C4-2B (cell line): Measurements from ENCODE around the gene TNMD.

ENCODE experiments used
- H3K27ac ChIP-seq: fragments of 450-650 bp; 2 replicates; pipeline ENCODE4 v1.5.1; 2017
- ZFX ChIP-seq: fragments of 450-650 bp; IDR thresholded peaks from 2 replicates; pipeline ENCODE4 v1.6.1; 2017
- TF ChIP-seq, protein P1 (sequence below): fragments of 450-650 bp; conservative IDR thresholded peaks from 2 replicates; pipeline ENCODE4 v1.5.1; 2017; ENCODE audit warnings: mild to moderate bottlenecking

The TNMD gene

DNA sequence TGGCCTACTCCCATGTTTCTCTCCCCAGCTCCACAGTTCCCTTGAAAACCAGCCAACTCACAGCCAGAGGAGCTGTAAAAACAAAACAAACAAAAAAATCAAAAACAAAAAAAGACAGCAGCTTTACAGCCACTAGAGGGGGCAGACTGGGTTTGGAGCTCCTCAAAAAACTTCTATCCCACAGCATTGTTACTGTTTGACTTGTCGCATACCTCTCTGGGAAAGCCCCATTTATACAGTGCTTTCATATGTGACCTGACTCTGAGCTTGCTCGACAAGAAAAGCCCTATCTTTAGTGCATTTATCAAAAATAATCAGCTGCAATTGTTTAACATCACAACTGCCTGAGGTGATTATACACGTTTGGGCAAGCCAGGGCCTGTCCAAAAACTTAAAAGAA lies 30.3 kb downstream of the TNMD start:
- no peak overlapping the region for H3K27ac ChIP-seq
- TF ChIP-seq, protein P1, sequence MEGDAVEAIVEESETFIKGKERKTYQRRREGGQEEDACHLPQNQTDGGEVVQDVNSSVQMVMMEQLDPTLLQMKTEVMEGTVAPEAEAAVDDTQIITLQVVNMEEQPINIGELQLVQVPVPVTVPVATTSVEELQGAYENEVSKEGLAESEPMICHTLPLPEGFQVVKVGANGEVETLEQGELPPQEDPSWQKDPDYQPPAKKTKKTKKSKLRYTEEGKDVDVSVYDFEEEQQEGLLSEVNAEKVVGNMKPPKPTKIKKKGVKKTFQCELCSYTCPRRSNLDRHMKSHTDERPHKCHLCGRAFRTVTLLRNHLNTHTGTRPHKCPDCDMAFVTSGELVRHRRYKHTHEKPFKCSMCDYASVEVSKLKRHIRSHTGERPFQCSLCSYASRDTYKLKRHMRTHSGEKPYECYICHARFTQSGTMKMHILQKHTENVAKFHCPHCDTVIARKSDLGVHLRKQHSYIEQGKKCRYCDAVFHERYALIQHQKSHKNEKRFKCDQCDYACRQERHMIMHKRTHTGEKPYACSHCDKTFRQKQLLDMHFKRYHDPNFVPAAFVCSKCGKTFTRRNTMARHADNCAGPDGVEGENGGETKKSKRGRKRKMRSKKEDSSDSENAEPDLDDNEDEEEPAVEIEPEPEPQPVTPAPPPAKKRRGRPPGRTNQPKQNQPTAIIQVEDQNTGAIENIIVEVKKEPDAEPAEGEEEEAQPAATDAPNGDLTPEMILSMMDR: peak; percentile 72
- TF ChIP-seq ZFX: no peak

DNA sequence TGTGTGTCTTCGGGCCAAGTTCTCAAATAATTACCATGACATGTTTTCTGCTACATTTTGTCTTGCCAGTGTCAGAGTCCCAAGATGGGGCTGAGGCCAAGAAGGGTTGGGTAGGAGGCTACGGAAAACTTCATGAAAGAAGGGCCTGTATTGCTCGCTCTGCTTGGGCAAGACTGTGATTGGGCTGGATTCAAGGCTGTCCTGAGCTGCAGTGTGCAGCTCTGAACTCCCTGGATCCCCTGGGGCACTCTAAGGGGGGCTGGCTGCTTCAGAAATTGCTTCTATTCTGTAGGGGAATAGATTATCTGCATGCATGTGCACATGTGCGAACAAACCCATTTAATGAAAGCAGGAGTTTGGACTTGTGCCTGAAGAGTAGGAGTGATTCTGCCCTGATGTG lies 38.3 kb downstream of the TNMD start:
- TF ChIP-seq, protein P1: no peak
- TF ChIP-seq ZFX: no peak
- no peak overlapping the region for H3K27ac ChIP-seq

DNA sequence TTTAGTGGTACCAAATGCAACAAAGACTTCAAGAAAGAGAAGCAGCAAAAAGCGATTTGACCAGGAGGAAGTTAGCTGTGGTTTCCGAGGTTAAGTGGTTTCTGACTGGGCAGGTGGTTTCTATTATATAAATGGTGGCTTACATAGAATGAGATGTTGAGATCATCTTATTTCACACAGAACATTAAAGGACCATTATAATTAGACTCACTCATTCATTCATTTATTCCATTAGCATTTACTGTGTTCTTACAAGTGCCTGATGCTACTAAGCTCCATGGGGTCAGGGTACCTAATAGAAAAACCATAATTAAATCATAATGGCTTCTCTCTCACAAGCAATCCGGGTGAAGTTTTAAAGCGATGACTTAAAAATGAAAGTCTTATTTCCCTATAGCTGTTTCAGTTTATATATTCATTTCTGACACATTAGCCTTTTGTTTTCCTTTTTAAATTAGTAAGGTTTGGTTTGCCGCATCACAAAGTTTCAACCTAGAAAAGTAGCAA lies 41.3 kb downstream of the TNMD start:
- TF ChIP-seq, protein P1: no peak
- no peak overlapping the region for H3K27ac ChIP-seq

DNA sequence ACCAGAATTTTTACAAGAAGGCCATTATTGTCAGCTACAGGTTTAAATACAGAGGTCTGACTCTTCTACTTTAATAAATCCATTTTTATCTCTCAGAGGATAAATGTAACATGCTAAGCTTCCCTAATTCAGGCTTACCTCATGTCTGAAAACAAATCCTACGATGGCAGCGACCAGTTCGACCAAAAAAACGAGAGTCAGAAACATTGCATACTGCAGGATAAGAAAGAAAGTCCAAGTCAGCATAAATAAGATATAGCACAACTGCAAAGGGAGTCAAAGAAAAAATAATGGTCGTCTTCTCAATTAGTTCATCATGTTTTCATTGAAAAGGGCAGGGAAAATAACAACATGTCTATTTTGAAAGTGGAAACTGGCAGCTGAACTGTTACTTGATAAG lies 50.3 kb downstream of the TNMD start:
- H3K27ac ChIP-seq: no peak overlapping the region
- no peak for TF ChIP-seq ZFX
- TF ChIP-seq, protein P1: no peak

DNA sequence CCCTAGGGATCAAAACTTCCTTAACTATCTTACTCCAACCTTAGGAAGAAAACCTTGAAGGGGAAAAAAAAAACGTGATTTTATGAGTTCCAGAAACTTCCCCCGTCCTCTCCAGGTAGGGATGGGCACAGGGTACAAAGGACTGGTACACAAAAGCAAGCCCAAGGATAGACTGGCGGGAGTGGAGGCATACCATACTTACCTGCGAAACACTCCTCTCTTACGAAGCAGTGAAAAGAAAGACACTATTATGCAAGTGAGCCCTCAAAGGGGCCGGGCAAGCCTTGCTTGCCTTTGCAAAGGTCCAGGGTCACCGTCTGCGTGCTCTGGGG lies 51.2 kb downstream of the TNMD start:
- peak overlapping the region; percentile 55 for H3K27ac ChIP-seq
- TF ChIP-seq, protein P1: no peak

DNA sequence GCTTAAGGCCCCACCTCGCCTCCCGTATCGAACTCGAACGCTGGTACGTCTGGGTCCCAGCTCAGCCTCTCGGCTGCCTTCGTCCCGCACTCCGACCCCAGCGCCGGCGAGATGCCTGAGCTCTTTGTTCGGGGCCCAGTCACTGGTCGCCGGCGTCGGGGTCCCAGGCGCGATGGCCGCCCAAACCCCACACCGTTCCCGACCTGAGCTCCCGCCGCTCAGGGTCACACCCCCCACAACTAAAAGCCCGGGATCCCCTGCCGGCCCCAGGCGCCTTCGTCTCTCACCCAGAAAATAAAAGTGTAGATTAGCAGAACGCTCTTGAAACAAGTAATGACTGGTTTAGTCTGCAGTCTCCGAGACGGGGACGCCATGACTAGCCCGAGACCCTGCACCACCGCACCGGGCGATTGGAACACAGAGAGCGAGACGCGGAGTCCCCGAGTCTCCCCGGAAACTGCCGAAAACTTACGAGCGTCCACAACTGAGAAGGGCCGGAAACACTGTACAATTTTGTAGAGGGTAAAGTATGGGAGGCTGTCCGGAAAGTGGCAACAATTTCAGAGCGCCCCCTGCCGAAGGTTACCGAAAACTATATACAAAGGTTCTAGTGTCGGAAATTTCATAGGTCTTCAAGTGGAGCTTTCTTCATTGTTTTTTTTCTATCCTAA lies 51.7 kb downstream of the TNMD start, which contains the start of gene TSPAN6:
TSPAN6 (minus strand) TSS at position 486 of the 671 bp plus-strand sequence; CDS start at position 374, 112 bp downstream.
- no peak for TF ChIP-seq ZFX
- TF ChIP-seq, protein P1: peak; percentile 71
- H3K27ac ChIP-seq: peak within 1 kb of the TSS; percentile 55

DNA sequence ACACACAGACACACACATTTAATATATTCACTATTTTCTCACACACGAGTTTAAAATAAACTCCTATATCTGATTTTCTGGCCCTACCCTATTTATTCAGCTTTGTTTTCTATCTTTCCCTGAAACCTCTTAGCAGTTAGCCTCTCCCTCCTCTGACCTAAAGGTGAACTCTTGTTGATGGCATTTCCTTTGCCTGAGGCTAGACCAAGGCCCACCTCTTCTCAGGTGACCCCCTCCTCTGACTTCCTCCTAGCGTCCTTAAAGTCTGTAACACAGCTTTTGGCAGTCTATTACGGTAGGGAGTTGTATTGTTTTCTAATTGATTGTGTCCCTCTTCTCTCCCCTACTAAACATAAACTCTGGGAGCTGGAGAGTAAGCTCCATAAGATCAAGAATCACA lies 57.6 kb downstream of the TNMD start:
- no peak for TF ChIP-seq ZFX
- TF ChIP-seq, protein P1: no peak
- H3K27ac ChIP-seq: no peak overlapping the region
